Stimulated activated CD4-positive, alpha-beta T cell treated with anti-CD3 and anti-CD28 coated beads, Interleukin-1b, Interleukin-23, amount 100 ng/mL, for 24 hours (primary cell): ENCODE results near the gene TFG.

ENCODE experiments used
- DNase-seq, 4 experiments: peaks; one replicate each; pipeline ENCODE4 v3.0.0-alpha.2; 2020; ENCODE audit warnings: low read depth in 4 of 4, low spot score in 1 of 4

TFG gene

GRCh38 chr3:100703865-100704264, 5.4 kb upstream of the TFG start:
- DNase-seq: no peak

DNA sequence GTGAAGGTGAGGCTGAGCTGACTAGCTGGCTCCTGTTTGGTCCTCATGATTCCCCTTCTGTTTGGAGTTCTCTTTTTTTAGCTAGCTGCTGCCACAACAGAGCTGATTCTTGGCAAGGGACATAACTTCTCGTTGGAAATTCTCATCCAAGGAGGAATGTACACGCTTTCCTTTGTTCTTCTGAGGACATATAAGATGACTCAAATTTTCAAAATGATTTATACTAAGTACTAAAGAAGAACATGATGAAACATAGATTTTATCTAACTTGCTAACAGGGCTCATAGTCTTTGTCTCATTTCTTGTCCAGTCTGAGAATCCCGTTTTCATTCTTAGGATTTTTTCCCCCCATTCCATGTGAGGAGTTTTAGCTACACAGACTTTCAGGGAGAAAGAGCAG, 2.9 kb upstream of the TFG start:
- no peak for DNase-seq

DNA sequence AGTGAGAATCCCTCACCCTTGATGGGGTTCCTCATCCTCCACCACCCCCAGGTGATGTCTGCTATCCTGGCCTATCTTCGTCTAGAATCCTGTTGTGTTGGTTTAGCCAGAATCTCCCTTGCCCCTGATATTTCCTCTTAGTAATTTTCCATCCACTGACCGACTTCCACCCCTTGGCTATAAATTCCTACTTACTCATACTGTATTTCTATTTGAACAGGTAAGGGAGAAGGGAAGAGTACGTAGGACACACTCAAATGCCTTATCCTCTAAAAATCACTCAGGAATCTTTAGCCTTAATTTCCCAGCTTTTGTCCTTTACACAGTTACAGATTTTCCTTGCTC, 678 bp upstream of the TFG start:
- no peak for DNase-seq

- peak in 1 of 4 experiments; percentile 7 for DNase-seq
Measured at GRCh38 chr3:100709842-100710260, 557 bp downstream of the TFG start.

DNA sequence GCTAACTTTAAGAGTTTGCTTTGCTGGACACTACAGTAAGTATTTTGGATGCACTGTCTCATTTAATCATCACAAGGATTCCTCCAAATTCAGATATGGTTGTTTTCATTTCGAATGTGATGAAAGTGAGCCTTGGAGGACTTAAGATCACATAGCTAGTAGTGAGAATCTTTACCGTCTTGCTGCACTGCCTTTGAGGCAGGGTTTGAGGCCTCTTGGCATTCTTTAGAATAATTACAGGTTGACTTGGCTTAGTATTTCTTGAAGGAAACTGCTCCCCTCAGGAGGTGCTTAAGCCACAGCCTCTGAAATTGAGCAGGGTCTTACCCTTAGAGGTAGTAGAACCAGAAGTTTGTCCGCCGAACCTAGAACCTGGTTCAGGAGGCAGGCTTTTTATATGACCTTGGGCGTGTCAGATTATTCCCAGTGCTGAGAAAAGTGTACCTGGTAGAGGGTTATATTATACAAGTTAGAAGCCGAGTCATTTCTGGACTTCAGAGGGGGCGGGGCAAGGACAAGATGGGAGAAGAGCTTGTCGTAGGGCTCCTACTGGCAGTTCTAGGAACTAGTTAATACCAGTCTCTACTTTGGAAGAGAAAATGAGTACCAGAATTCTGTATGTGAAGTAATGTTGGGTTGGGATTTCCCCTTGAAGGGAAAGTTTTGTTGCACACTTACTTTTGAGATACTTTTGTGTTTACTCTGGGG, 1.1 kb downstream of the TFG start:
- peak; percentile 35 to 81 (median 48) for DNase-seq

DNA sequence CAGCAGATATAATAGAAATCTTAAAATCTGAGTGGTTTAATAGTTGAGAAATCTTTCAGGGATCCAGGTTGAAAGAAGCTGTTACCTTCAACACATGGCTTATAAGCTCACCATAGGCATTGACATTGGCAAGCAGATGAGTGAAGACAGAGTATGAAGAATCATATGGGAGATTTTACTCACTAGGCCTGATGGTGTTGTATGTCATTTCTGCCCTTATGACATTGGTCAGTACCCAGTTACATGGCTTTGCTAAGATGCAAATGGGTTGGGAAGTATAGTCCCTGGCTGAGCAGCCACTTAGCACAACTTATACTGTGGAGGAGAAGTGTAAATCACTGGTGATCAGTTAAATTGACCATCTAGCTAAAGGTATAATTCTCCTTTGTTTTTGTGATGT, 5.9 kb downstream of the TFG start:
- no peak for DNase-seq

GRCh38 chr3:100717063-100717462, 7.8 kb downstream of the TFG start:
- no peak for DNase-seq

GRCh38 chr3:100717637-100718487, 8.6 kb downstream of the TFG start:
- no peak for DNase-seq

DNA sequence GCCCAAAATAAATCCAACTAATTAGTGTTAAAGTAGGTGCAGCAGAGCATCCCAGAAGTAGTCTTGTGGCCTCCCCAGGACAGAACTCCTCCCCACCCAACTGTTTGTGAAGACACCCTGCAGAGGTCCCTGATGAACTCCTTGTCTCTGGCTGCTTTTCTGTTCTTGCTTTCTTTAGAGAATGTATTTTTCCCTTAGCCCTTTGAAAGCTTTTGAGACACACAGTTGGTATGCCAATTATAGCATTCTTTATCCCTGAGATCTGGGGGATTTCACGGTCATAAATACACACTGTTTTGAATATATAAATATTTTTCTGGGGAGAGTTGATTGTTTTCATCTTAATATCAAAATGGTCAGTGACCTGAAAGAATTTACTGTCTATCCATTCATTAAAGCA, 9.8 kb downstream of the TFG start:
- no peak for DNase-seq

GRCh38 chr3:100720426-100720825, 11.1 kb downstream of the TFG start:
- DNase-seq: no peak

DNA sequence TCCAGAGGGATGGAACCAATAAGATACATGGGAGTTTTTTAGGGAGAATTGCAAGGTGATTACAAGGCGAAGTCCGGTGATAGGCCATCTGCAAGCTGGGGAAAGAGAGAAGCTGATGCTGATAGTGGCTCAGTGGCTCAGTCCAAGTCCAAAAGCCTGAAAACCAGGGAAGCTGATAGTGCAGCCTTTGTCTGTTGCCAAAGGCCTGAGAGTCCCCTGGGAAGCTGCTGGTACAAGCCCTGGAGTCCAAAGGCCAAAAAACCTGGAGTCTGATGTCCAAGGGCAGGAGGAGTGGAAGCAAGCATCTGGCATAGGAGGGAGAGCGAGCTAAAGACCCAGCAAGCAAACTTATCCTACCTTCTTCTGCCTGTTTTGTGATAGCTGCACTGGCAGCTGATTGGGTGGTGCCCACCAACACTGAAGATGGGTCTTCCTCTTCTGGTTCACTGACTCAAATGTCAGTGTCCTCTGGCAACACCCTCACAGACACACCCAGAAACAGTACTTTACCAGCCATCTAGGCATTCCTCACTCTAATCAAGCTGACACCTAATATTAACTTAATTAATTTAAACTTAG, 16.7 kb downstream of the TFG start:
- DNase-seq: no peak

DNA sequence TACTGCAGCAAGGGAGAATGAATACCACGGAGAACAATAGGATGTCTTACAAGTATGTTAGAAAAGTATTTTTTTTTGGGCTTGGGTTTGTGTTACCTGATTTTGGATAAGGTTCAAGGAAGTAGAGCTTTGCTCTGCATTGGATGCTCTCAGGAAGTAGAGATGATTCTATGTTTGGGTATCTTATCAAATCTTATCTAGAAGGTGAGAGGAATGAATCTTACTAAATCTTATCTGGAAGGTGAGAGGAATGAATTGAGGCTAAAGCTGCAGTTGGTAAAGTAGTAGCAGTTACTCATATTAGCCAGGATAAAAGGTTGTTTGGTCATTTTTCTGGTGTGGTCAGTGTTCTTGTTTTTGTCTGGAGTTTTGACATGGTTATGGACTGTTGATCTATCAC, 17.4 kb downstream of the TFG start:
- DNase-seq: no peak

GRCh38 chr3:100730524-100730923, 21.2 kb downstream of the TFG start:
- no peak for DNase-seq

- DNase-seq: no peak
Measured at GRCh38 chr3:100732435-100732834, 23.1 kb downstream of the TFG start.

- DNase-seq: no peak
Measured at GRCh38 chr3:100737334-100737733, 28.0 kb downstream of the TFG start.

DNA sequence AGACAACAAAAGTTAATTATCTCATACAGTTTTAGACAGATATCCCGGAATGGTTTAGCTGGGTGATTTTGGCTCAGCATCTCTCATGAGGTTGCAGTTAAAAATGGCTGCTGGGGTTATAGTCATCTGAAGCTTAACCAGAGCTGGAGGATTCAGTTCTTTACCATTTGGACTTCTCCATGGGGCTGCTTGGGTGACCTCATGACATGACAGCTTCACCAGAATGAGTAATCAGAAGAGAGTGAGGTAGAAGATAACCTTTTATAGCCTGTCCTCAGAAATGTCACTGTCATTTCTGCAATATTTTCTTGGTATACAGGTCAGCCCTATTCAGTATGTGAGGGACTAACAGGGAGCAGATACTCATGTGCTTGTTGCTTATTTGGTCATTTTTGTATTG, 30.9 kb downstream of the TFG start:
- no peak for DNase-seq

- DNase-seq: no peak
Measured at GRCh38 chr3:100743535-100743934, 34.2 kb downstream of the TFG start.

DNA sequence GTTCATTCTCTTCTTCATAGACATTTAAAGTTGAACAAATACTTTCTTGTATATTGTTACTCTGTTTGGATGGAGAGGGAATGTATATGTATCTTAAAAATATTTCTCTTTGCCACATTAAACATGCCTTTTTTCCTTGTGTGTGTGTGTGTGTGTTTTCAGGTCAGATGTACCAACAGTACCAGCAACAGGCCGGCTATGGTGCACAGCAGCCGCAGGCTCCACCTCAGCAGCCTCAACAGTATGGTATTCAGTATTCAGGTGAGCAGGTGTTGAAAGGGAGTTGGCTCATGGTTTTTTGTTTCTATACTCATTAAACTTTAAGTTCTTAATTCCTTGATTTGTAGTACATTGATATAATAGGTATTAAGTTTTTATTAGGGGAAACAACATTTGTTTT, 35.4 kb downstream of the TFG start:
- DNase-seq: no peak

- DNase-seq: no peak
Measured at GRCh38 chr3:100745617-100746016, 36.3 kb downstream of the TFG start.

DNA sequence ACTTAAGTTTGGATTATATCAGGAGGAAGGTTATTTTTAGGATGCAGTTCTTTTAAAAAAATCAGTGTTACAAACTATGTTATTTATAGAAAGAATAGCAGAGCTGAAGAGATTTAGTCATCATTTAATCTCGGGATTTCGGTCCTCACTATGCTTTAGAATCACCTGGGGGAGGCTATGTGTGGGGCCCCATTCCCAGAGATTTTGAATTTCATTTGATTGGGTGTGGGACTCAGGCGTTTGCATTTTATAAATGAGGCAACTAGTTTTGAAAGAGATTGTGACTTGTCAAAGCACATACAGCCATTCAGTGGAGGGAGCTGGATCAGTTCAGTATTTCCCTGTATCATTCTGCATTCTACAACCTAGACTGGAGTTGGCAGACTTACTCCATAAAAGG, 36.8 kb downstream of the TFG start:
- no peak for DNase-seq

- DNase-seq: no peak
Measured at GRCh38 chr3:100748220-100748619, 38.9 kb downstream of the TFG start.

DNA sequence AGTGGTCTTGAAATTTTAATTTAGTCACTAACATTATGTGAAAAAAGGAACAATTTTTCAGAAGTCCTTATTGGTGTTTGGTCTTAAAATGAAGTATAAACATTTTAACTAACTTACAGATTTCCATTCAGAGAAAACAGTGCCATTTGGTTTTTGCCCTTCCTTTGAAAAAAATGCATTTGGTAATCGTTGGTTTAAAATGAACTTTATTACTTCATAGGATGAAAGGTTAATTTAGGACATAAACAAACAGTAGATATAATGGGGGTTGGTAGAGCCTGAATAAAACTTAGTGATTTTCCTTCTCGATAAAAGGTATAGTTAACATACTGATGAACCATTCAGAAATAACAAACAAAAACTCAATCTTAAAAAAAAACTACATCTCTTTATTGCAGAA, 39.7 kb downstream of the TFG start:
- no peak for DNase-seq
